Stimulated activated CD8-positive, alpha-beta memory T cell treated with anti-CD3 and anti-CD28 coated beads, Interleukin-7, amount 100 ng/mL, for 24 hours (primary cell): Measurements from ENCODE around the gene DHCR7.

Experiments used
- DNase-seq: peaks from one replicate; pipeline ENCODE4 v3.0.0-alpha.2; 2020; ENCODE audit warnings: low read depth

Gene DHCR7

DNA sequence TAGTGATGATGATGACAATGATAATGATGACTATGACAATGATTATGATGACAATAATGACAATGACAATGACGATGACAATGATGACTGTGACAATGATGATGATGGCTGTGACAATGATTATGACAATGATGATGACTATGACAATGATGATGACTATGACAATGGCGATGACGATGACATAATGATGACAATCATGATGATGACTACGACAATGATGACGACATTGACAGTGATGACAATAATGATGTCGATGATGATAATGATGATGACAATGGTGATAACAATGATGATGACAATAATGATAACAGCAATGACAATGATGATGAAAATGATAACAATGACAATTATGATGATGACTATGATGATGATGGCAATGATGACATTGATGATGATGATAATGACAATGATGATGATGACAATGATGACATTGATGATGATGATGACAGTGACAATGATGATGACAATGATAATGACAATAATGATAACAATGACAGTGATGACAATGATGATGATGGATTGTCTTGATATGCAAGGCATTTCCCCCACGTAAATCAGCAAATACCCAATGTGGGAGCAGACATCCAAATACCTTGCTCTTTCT lies 37.7 kb downstream of the DHCR7 start:
- DNase-seq: no peak

GRCh38 chr11:71408826-71409225 lies 39.4 kb downstream of the DHCR7 start:
- DNase-seq: no peak

- no peak for DNase-seq
These were observed 40.8 kb downstream of the DHCR7 start for GRCh38 chr11:71407356-71407755.

GRCh38 chr11:71406681-71407080 lies 41.5 kb downstream of the DHCR7 start:
- DNase-seq: no peak

DNA sequence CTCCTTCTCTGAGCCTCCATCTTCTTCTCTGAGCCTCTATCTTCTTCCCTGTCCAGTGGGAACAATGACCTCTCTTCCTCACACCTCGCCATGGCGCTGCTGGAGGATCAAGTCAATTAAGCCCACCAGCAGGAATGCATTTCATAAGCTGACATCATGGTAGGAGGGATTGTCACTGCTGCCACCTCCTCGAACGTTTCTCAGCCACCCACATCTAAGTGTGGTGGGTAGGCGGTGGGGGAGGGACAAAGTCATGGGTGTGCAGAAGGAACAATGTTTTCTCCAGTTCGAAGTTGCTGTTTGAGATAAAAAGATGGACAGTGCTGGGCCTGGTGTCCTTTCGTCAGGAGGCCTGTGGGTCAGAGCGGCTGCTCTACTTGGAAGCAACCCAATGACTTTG lies 44.0 kb downstream of the DHCR7 start:
- DNase-seq: no peak

DNA sequence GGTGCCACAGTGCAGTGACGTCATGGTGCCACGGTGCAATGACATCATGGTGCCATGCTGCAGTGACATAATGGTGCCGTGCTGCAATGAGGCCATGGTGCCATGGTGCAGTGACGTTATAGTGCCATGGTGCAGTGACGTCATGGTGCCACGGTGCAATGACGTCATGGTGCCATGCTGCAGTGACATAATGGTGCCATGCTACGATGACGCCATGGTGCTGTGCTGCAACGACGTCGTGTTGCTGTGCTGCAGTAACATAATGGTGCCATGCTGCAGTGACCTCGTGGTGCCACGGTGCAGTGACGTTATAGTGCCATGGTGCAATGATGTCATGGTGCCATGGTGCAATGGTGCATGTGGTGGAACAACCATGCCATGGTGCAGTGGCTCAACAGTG lies 45.3 kb downstream of the DHCR7 start:
- no peak for DNase-seq

- DNase-seq: no peak
These were observed 48.0 kb downstream of the DHCR7 start for GRCh38 chr11:71400216-71400615.

GRCh38 chr11:71399341-71399740 lies 48.9 kb downstream of the DHCR7 start:
- DNase-seq: no peak

DNA sequence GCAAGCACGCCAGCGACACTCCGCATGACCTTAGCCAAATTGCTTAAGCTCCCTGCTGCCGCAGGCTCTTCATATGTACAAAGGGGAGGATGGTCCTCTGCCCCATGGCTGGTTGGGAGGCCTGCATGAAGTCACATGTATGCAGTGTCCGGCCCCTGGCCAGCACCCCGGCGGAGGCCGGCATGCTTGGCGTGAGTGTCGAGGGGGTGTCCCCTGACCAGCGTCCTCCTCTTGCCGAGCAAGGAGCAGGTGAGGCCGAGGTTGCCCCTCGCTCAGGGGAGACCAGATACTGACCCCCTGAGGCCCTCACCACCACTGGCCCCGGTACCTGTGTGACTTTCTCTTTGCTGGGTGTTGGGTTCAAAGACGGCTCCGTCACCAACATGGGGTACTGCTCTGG lies 50.2 kb downstream of the DHCR7 start:
- DNase-seq: no peak

- no peak for DNase-seq
These were observed 50.8 kb downstream of the DHCR7 start for GRCh38 chr11:71397331-71397860.

- DNase-seq: no peak
These were observed 51.6 kb downstream of the DHCR7 start for GRCh38 chr11:71396548-71397123.

DNA sequence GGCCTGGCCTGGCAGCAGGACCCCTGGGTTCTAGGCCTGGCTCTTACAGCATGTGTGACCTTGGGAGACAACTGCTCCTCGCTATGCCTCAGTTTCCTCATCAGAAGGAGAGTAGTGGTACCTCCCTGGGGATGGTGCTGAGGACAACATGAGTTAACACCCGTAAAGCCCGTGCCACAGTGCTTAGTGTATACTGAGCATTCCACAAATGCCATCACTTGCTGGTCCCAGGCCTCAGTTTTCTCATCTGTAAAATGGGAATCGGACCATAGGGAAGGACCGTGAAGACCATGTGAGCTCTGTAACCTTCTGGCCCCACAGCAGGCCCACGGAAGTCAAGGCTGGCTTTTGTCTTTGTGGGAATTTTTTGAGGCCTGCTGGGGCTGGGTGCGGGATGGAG lies 52.4 kb downstream of the DHCR7 start:
- DNase-seq: no peak

GRCh38 chr11:71395263-71395560 lies 53.0 kb downstream of the DHCR7 start:
- no peak for DNase-seq

- DNase-seq: no peak
These were observed 54.9 kb downstream of the DHCR7 start for GRCh38 chr11:71393283-71393682.

- DNase-seq: no peak
These were observed 56.4 kb downstream of the DHCR7 start for GRCh38 chr11:71391796-71392195.

DNA sequence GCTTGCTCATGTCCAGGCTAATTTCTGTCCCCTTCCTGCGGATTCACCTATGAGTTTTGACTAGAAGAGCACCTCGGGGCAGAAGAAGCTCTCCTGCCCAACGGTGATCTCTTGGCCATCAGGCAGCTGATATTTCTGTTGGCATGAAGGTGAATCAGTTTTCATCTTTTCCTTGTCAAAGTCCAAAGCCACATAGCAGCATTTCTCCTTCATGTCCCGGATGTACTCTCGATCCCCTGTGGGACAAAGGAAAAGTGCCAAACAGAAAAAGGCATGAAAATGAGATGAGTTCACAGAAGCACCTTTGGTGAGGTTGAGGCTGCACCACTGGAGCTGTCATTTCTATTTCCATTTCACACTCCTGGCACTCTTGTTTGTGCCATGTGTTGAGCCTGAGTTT lies 56.8 kb downstream of the DHCR7 start:
- no peak for DNase-seq

DNA sequence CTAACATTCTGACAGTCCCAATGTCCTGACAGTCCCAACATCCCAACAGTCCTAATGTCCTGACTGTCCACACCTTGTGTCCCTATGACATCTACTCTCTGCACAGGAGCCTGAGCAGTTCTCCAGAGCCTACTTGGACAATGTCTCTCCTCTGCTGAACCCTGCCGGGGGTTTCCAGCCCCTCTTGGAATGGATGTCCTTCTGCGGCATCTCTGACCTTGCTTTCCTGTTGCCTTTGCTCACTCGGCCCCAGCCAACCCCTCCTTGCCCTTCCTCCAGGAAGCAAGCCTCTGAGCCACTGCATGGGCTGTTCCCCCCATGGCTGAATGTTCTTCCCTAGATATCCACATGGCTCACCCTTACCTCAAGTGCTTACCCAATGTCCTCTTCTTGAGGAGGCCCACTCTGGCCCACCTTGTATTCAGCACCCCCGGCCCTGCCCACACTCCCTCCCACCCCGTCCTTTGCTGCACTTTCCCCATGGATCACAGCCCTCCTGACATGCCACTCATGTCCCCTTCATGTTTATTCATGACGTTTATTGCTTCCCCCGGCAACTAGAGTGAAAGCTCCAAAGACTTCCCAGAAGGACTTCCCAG lies 59.5 kb downstream of the DHCR7 start:
- no peak for DNase-seq

DNA sequence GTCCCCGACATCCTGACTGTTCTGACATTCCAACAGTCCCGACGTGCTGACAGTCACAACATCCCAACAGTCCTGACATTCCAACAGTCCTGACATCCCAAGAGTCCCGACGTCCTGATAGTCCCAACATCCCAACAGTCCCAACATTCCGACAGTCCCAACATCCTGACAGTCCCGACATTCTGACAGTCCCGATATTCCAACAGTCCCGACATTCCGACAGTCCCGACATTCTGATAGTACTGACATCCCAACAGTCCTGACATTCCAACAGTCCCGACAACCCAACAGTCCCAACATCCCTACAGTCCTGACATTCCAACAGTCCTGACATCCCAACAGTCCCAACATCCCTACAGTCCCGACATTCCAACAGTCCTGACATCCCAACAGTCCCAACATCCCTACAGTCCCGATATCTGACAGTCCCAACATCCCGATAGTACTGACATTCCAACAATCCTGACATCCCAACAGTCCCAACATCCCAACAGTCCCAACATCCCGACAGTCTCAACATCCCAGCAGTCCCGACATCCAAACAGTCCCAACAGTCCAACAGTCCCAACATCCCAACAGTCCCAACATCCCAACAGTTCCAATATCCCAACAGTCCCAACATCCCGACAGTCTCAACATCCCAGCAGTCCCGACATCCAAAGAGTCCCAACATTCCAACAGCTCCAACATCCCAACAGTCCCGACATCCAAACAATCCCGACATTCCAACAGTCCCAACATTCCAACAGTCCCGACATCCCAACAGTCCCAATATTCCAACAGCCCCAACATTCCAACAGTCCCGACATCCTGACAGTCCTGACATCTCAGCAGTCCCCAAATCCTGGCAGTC lies 60.2 kb downstream of the DHCR7 start:
- no peak for DNase-seq

DNA sequence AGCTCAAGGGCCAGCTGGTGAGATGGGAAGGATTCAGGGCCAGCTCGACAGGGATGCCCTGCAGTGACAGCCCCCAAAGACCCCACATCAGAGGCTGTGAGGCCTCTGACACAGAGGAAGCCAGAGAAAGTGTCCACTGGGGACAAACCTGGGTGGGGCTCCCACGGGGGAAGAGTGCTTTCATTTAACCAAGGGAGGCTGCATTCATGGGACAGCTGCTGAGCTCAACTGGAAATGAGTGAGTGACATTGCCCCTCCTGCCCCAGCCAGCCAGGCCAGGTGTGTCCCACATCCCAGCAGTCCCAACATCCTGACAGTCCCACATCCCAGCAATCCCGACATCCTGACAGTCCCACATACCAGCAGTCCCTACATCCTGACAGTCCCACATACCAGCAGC lies 61.0 kb downstream of the DHCR7 start:
- DNase-seq: no peak

DNA sequence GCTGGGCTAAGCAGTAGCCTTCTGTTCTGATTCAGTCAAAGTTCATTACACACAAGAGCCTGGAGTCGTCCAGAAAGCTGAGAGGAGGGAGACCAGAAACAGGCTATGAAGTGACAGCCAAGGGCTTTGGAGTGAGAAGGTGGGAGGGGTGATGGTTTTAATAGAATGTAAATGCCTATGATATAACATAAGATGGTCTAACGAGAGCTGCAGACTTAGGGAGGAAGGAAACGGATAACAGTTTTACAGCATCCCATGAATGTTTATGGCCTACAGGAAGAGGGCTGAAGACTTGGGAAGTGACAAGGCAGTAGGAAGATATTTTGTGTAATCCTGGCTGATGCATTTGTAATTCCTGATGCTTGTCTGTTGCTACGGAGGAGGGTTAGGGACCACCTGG lies 62.0 kb downstream of the DHCR7 start:
- no peak for DNase-seq

DNA sequence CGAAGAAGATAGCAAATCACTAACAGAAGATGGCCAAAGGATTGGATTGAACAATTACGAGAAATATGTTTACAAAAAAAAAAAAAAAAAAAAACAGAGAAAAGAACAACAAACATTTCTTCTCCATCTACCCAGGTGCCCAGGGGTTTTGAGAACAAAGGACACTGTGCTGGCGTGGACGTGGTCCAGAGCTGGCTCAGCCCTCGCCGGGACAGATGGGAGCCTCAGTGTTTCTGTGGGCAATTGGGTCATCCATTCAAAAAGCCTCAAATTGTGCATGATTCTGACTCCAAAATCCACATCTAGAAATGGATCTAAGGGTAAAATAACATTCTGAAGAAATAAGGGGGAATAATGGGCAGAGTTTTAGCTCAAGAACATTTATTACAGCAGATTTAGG lies 63.1 kb downstream of the DHCR7 start:
- no peak for DNase-seq

DNA sequence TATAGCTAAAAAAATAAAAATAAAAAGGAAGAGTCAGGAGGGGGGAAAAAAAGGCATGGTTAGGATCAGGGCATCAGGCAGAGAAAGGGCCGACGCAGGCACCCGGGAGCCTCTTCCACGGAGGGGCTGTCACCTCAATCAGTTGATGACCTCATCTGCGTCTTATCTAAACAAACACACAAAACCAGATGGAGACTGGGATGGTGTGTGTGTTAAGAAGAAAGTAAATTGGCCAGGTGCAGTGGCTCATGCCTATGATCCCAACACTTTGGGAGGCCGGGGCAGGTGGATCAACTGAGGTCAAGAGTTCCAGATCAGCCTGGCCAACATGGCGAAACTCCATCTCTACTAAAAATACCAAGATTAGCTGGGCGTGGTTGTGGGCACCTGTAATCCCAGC lies 63.6 kb downstream of the DHCR7 start:
- no peak for DNase-seq
